GM18507 (cell line): ENCODE data around the gene N4BP2L2.

Experiments used
- DNase-seq: peaks from one replicate; pipeline ENCODE4 v3.0.0; 2011; ENCODE audit warnings: low read depth; ENCODE audit not compliant: insufficient read length; ENCODE audit errors: extremely low spot score
- FAIRE-seq: peaks from 2 replicates; lab custom pipeline; 2011; peaks lifted over from hg19 to GRCh38; lab: Jason Lieb, UNC

The N4BP2L2 gene

GRCh38 chr13:32430018-32430747 is 108.4 kb downstream of the N4BP2L2 start:
- DNase-seq (no peak), FAIRE-seq (peak; percentile 49)

- no peak for FAIRE-seq
- DNase-seq: no peak
Measured at GRCh38 chr13:32429433-32429909, 109.1 kb downstream of the N4BP2L2 start.

GRCh38 chr13:32428581-32429432 is 109.8 kb downstream of the N4BP2L2 start:
- FAIRE-seq: no peak
- DNase-seq: no peak

GRCh38 chr13:32427852-32428580 is 110.6 kb downstream of the N4BP2L2 start, which contains the start of gene N4BP2L1:
TSS of gene N4BP2L1 (minus strand) at chr13:32428130. CDS start at chr13:32428082, 48 bp downstream.
- DNase-seq (peak; percentile 75), FAIRE-seq (peak; percentile 94)

- DNase-seq (no peak), FAIRE-seq (peak; percentile 55)
Measured at GRCh38 chr13:32426990-32427851, 111.4 kb downstream of the N4BP2L2 start.

DNA sequence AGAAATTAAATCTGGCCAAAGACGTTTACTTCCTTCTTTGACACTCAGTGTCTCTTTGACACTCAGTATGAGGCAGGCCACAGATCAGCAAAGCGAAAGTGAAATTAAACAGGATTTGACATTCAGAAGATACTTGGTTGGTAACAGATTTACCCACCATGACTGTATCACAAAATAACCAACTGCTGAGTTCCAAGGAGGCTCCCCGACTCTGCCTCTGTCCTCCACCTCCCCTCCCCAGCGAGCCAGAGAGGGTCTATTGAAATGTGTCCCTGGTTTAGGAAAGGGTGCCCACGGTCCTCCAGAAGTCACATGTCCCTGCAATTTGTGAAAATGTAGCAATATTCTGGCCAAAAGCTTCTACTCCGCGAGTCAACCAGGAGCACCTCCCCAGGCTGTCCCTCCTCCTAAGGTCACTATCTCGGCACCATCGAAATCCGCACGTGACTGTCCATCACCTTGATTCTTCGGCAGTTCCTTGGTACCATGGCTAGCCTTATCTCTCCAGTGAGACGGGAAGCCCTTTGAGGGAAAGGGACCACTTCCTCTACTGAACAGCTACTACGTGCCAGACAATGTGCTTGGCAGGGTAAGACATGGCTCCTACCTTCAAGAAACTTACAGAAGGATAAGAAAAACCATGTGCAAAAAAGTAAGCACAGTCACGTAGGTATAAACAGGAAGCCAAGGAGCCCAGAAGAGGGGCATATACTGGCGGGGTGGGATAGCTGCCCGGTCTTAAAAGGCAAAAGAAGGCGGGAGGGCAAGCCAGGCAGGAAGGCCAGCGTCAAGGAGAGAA is 112.2 kb downstream of the N4BP2L2 start:
- FAIRE-seq (peak; percentile 95), DNase-seq (no peak)

DNA sequence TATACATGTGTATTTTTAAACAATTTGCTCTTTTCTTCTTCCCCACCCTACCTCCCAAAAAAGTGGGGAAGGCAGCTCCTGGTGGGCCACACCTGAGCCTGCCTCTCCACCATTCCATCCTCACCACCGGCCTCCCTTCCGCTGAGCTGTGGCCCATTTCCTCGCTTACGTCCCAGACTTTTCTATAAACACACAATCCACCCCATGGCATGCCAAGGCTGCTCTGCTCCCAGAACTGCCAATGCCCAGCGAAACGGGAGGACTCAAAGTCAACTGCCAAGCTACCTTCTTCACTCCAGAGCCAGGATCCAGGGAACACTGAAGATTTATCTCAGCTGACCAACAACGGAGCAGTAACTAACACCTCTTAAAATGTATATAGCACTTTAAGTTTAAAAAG is 113.4 kb downstream of the N4BP2L2 start:
- FAIRE-seq (no peak), DNase-seq (no peak)

- FAIRE-seq (no peak), DNase-seq (no peak)
Measured at GRCh38 chr13:32423592-32423991, 115.0 kb downstream of the N4BP2L2 start.

DNA sequence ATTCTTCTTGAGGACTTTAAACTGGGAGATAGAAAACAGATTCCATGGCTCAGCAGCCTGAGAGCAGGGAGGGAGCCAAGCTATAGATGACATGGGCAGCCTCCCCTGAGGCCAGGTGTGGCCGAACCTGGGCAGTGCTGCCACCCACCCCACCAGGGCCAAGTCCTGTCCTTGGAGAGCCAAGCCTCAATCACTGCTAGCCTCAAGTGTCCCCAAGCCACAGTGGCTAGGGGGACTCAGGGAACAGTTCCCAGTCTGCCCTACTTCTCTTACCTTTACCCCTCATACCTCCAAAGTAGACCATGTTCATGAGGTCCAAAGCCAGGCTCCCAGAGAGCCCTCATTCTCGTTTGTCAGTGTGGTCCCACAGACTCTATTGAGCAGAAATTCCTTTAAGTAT is 118.7 kb downstream of the N4BP2L2 start:
- FAIRE-seq (no peak), DNase-seq (no peak)

DNA sequence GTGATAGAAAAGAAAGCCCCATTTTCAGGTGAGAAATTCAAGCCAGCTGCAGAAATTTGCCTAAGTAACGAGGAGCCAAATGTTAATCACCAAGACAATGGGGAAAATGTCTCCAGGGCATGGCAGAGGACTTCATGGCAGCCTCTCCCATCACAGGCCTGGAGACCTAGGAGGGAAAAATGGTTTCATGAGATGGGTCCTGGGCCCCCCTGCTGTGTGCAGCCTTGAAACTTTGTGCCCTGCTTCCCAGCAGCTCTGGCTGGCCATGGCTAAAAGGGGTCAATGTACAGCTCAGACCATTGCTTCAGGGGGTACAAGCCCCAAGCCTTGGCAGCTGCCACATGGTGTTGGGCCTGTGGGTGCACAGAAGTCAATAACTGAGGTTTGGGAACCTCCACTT is 120.6 kb downstream of the N4BP2L2 start:
- FAIRE-seq (no peak), DNase-seq (no peak)

DNA sequence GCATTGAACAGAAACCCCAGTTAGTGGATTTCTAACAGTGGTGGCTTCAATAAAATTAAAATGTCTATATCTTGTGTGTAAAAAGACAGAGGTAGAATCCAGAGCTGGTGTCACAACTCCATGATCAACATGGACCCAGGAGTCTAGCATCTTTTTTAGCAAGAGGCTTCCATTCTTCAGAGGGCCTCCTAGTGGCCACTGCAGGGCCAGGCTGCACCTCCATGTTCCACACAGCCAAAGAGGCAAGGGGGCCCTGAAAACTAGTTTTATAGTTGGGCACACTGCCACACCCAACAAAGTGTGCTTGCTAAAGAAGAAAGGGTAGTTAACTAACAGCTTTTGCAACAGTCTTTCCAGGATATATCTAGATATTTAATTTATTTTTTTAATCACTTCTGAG is 123.6 kb downstream of the N4BP2L2 start:
- peak; percentile 33 for FAIRE-seq

DNA sequence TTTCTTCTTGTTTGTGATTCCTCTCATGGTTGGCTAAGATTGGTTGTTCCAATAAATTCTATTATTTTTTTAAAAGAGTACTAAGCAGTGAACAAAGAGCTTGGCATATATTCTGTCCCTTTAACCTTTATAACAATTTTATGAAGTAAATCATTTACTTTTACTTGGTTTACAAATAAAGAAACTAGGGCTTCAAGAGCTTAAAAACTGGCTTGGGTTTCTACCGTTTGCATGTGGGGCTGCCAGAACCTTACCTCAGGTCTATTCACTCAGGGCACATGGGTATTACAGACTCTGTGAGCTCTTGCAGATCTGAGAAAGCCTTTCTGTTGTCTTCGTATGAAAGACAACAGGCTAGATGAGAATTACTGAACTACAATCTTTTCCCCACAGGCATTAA is 124.0 kb downstream of the N4BP2L2 start:
- FAIRE-seq: no peak
- no peak for DNase-seq

More for the DNA sequence above, 123.6 kb downstream of the N4BP2L2 start:
- no peak for DNase-seq

- DNase-seq (no peak), FAIRE-seq (no peak)
Measured at GRCh38 chr13:32413284-32413683, 125.3 kb downstream of the N4BP2L2 start.

DNA sequence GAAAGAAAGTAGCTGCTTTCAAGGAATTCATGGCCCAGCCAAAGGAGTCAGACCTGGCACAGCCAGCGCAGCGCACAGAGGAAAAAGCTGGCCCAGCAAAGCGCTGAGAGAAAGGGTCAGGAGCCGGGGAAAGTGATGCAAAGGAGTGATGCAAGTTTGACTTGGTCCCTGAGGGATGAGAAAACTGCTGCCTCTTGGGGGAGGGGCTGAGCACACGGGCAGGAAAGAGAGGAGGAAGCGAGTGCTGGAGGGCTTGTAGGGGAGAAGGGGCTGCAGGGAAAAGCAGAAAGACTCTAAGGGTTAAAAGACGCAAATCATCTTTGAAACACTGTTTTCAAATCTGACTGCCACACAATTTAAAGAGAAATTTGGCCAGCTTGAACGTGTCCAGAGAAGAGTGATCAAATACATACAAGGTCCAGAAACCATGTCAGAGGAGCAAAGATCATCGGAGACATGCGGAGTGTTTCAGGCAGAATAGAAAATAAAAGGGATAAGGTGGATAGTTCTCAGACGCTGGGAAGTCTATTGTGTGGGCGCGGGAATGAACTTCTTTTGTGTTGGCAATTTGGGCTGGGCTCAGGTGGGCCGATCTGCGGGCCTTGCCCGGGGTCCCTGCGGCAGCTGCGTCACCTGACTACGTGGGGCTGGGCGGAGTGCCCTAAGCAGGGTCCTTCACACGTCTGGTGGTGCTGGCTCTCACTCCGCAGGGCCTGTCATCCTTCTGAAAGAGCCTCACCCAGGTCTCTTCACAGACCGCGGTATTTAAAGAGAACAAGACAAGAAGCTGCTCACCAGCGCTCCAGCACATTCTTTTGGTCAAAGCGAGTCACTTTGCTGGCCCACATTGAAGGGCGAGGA is 128.8 kb downstream of the N4BP2L2 start:
- DNase-seq (no peak), FAIRE-seq (no peak)

DNA sequence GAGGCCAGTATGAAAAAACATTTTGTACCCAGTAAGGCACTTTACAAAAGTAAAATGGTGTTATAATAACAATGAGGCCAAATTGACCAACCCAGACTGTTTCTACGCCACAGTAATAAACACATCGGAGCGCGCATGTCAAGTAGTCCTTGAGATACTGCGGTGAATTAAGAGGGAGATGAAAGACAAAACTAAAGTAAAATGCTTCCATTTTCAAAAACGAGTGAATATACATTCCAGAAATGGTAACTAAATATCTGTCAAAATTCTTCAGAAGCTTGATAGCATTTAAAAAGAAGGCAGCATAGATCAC is 129.6 kb downstream of the N4BP2L2 start:
- DNase-seq: no peak
- FAIRE-seq: no peak

- no peak for DNase-seq
Measured at GRCh38 chr13:32408296-32409000, 130.1 kb downstream of the N4BP2L2 start.

GRCh38 chr13:32407854-32408253 is 130.7 kb downstream of the N4BP2L2 start:
- FAIRE-seq (peak; percentile 82), DNase-seq (no peak)

More at GRCh38 chr13:32408296-32409000, 130.1 kb downstream of the N4BP2L2 start:
- FAIRE-seq: peak; percentile 18
